ENCODE data around the gene CUX1.

GRCh38 chr7:102019461-102019860 is 202.0 kb downstream of the CUX1 start:
- TF ChIP-seq CTCF (IDR thresholded peaks at IDR 0.05) (no peak), POLR2A (IDR thresholded peaks at IDR 0.05) (no peak)

Measured in body of pancreas (tissue), 4 donors.